Colonic mucosa (tissue), 4 donors: Measurements from ENCODE around the gene VPREB1. TPM values are rescaled to one million over a fixed set of nuclear protein-coding genes. Genes with fewer than 3 reads are reported as not detected.
A peak's percentile ranks its signal among the peaks of the same experiment; 100 is the strongest.
"Not testable (repeated sequence)": the region's sequence is repeated elsewhere in the genome, so short reads cannot be mapped to it uniquely, and the experiment has no call there.

Experiments
- DNase-seq: peaks from one replicate; pipeline ENCODE4 v3.0.0-alpha.2; 2020
- H3K27ac ChIP-seq: fragments of 200-600 bp; one replicate; pipeline ENCODE4 v1.8.0; 2021
- H3K27me3 ChIP-seq: fragments of 200-600 bp; one replicate; pipeline ENCODE4 v1.8.0; 2021
- H3K36me3 ChIP-seq: fragments of 200-600 bp; one replicate; pipeline ENCODE4 v1.8.0; 2021
- H3K4me1 ChIP-seq: fragments of 200-600 bp; one replicate; pipeline ENCODE4 v1.8.0; 2021; ENCODE audit warnings: mild to moderate bottlenecking
- H3K4me3 ChIP-seq: fragments of 200-600 bp; one replicate; pipeline ENCODE4 v1.8.0; 2021
- H3K9ac ChIP-seq, 2 donors: one replicate each; pipeline ENCODE4 v1.7.0; 2013; ENCODE audit warnings: control low read depth in 2 of 2, low read depth in 2 of 2, low read length in 2 of 2
- H3K9me3 ChIP-seq: fragments of 200-600 bp; one replicate; pipeline ENCODE4 v1.8.0; 2021
- intact Hi-C: fragments of 100-400 bp; cut with DNase I; formaldehyde crosslinking; loops from one replicate; pipeline ENCODE4 v1.14.1; 2022
- total RNA-seq, 2 donors: library from RNA; stranded (reverse); fragmentation: NEBNext Ultra II Directional in 1 of 2; extraction: Animal tissue kit (Norgen Biotek cat#: 25700) in 1 of 2; gene quantifications; one replicate each; pipeline ENCODE4 v1.2.1, GENCODE V29; 2021
- TF ChIP-seq, protein P1 (sequence below): fragments of 200-600 bp; IDR thresholded peaks from one replicate; pipeline ENCODE4 v1.8.0; 2022; ENCODE audit warnings: antibody characterized with exemption, mild to moderate bottlenecking
- donor health status: healthy.
- donor health status: DM: no; HTN: no; CAD: no.
- donor health status: DM: no; HTN: no; CAD: no.

VPREB1 gene
- total RNA-seq, 2 donors from 2014 or later: not detected

DNA sequence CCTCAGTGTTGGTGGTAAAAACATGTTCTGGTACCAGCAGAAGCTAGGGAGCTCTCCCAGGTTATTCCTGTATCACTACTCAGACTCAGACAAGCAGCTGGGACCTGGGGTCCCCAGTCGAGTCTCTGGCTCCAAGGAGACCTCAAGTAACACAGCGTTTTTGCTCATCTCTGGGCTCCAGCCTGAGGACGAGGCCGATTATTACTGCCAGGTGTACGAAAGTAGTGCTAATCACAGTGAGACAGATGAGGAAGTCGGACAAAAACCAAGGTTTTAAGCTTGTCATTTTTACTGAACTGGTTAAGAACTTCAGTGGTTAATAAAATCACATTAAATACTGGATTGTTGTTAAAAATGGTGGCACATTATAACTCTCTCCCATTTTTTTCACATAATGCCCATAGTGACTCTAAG is 42.6 kb upstream of the VPREB1 start:
- no peak for DNase-seq
- no peak overlapping the region for H3K27ac ChIP-seq
- no peak overlapping the region for H3K4me3 ChIP-seq
- no peaks in the 10 kb centered on the region for H3K27me3 ChIP-seq
- H3K9me3 ChIP-seq: no peaks in the 10 kb centered on the region
- no peaks in the 10 kb centered on the region for H3K36me3 ChIP-seq
- H3K4me1 ChIP-seq: no peaks in the 10 kb centered on the region
- TF ChIP-seq, protein P1, sequence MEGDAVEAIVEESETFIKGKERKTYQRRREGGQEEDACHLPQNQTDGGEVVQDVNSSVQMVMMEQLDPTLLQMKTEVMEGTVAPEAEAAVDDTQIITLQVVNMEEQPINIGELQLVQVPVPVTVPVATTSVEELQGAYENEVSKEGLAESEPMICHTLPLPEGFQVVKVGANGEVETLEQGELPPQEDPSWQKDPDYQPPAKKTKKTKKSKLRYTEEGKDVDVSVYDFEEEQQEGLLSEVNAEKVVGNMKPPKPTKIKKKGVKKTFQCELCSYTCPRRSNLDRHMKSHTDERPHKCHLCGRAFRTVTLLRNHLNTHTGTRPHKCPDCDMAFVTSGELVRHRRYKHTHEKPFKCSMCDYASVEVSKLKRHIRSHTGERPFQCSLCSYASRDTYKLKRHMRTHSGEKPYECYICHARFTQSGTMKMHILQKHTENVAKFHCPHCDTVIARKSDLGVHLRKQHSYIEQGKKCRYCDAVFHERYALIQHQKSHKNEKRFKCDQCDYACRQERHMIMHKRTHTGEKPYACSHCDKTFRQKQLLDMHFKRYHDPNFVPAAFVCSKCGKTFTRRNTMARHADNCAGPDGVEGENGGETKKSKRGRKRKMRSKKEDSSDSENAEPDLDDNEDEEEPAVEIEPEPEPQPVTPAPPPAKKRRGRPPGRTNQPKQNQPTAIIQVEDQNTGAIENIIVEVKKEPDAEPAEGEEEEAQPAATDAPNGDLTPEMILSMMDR: no peak
- intact Hi-C loops: no loop called here
- no peak overlapping the region for H3K9ac ChIP-seq

DNA sequence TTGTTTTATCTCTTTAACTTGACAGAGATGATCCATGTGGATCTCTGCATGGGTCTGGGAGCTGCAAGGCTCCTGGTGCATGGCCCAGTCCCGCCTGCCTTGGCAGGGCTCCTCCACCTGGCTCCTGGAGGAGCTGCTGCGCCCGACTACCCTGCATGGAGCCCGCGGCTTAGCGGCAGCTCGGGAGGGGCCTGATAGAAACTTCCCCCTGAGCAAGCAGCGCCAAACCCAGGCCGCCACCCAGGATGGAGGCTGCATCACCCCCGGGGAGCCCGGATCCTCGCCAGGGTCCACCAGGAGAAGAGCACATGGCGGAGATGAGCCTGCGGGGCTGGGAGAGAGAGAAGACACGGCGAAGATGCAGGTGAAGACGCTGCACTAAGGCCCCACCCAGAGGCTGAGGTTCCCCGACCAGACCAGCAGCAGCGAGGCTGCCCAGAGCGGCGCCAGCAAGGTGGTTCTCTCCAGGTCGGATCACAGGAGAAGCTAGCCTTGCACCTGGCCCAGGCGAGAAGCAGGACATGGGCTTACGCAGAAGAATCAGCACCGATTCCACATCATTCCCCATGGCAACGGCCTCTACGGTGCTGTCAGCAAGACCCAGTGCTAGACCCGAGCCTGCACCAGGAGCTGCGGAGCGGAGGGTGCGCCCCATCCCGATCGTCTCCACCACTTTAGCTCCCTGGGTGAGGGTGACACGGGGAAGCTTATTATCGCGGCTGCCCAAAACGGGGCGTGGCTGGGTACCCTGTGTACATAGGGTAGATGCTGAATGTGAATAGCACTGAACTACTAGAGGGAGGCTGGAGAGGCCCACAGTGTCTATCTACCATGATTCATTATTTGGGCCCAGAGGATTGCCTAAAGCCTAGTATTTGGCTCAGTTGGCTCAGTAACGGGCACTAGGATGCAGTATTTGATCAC is 41.3 kb upstream of the VPREB1 start:
- no peaks in the 10 kb centered on the region for H3K27me3 ChIP-seq
- no peaks in the 10 kb centered on the region for H3K36me3 ChIP-seq
- no peak overlapping the region for H3K4me3 ChIP-seq
- intact Hi-C loops: no loop called here
- no peaks in the 10 kb centered on the region for H3K9me3 ChIP-seq
- no peak overlapping the region for H3K27ac ChIP-seq
- TF ChIP-seq, protein P1: no peak
- no peak for DNase-seq
- no peak overlapping the region for H3K9ac ChIP-seq
- no peaks in the 10 kb centered on the region for H3K4me1 ChIP-seq

DNA sequence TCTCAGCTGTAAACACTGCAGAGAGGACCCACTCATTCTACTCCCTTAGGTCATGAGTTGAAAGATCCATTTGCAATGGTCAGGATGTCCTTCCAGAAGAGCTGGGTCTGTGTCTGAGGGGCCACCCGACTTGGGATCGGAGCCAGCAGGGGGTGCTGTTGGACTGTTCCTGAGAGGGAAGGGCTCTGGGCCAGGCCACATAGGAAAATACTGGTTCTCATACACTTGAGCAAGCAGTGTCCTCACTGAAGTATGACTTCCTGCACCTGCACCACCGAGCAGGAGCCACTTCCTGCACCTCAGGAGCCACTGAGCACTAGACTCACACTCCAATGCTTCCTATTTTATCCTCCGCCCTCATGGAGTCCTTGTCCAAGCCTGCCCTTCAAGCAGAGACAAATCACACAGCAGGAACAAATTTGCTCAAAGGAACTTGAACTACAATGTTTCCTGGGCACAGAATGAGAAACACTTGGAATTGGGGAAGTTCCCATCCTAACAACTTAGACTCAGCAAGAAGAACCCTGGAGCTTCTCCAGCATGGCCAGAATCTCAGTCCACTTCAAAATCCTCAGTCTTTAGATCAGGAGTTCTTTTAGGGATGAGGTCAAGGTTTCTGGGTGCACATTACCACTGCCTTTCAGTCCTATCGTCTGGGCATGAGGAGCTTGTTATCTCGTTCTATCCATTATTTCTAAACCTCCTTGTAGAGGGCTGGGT is 36.6 kb upstream of the VPREB1 start:
- H3K27me3 ChIP-seq: no peaks in the 10 kb centered on the region

DNA sequence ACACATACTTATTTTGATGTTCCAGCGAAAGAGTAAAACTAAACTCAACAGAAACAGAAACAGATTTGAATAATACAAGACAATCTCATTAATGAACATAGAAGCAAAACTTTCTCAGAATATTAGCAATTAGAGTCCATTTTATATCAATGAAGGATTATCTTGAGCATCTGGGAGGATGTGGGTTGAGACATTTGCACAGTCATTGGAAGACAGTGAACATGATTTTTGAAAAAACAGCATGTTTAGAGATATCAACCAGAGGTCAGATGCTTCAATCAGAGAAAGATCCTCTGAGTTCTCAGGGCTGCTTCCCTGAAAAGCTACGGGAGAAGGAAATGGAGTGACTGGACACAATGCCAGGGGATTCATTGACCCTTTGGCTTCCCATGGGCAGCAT is 35.9 kb upstream of the VPREB1 start:
- H3K9ac ChIP-seq: no peak overlapping the region
- H3K9me3 ChIP-seq: no peaks in the 10 kb centered on the region
- TF ChIP-seq, protein P1: no peak
- H3K4me3 ChIP-seq: no peak overlapping the region
- H3K36me3 ChIP-seq: no peaks in the 10 kb centered on the region
- DNase-seq: no peak
- intact Hi-C loops: no loop called here
- H3K27me3 ChIP-seq: no peaks in the 10 kb centered on the region
- H3K27ac ChIP-seq: no peak overlapping the region
- H3K4me1 ChIP-seq: no peaks in the 10 kb centered on the region

More for the DNA sequence above, 36.6 kb upstream of the VPREB1 start:
- intact Hi-C loops: no loop called here
- H3K9ac ChIP-seq: no peak overlapping the region
- peak; percentile 61 for DNase-seq
- no peak overlapping the region for H3K27ac ChIP-seq
- no peaks in the 10 kb centered on the region for H3K36me3 ChIP-seq
- H3K9me3 ChIP-seq: no peaks in the 10 kb centered on the region
- no peak overlapping the region for H3K4me3 ChIP-seq
- TF ChIP-seq, protein P1: peak; percentile 52
- no peaks in the 10 kb centered on the region for H3K4me1 ChIP-seq

DNA sequence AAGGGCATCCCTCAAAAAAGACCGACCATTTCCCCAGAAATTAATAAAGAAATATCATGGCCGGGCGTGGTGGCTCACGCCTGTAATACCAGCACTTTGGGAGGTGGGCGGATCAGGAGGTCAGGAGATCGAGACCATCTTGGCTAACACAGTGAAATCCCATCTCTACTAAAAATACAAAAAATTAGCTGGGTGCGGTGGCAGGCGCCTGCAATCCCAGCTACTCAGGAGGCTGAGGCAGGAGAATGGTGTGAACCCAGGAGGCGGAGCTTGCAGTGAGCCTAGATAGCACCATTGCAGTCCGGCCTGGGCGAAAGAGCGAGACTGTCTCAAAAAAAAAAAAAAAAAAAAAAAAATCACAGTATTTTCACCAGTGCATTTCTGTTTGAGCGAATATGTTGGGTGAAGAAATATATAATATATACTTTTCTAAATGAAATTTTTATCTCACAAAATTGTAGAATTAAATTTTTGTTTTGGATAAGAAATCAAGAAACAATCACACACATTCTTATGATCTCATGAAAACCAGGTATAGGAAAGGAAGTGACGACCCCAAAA is 35.4 kb upstream of the VPREB1 start:
- H3K4me3 ChIP-seq, H3K4me1 ChIP-seq, H3K36me3 ChIP-seq, intact Hi-C loops, DNase-seq, H3K9ac ChIP-seq, H3K27me3 ChIP-seq, H3K9me3 ChIP-seq, H3K27ac ChIP-seq: not testable (repeated sequence)
